HL-60 (cell line): ENCODE data around the gene HSPA12B.

Experiments used
- CTCF ChIP-seq: IDR thresholded peaks from one replicate; pipeline ENCODE4 v1.5.1; 2011; ENCODE audit warnings: low read length, control low read depth, inconsistent platforms; ENCODE audit not compliant: insufficient read depth
- GABPA ChIP-seq: IDR thresholded peaks from 2 replicates; pipeline ENCODE4 v1.6.1; 2012; ENCODE audit warnings: low read depth
- POLR2AphosphoS5 ChIP-seq: IDR thresholded peaks from 2 replicates; pipeline ENCODE4 v1.6.1; 2012; ENCODE audit warnings: low read depth

GRCh38 chr20:3720068-3720467, 12.4 kb upstream of the HSPA12B start:
- no peak for TF ChIP-seq CTCF
- no peak for TF ChIP-seq GABPA
- no peak for TF ChIP-seq POLR2AphosphoS5
